ENCODE data around the gene IGIP. TPM values are rescaled to one million over a fixed set of nuclear protein-coding genes. Genes with fewer than 3 reads are reported as not detected.

IGIP gene
- total and polyA plus RNA-seq, 2 donors (not counting 3 experiments of a cell fraction or from before 2014, with no cell fraction given) = 0.86 to 3.3 TPM

GRCh38 chr5:140135127-140135526 lies 9.4 kb downstream of the IGIP start:
- Histone ChIP-seq H3K9ac (replicated peaks; ENCODE audit: extremely low read depth, insufficient read depth, low read length) (no peak overlapping the region), H3K79me2 (ENCODE audit: control insufficient read depth, insufficient read depth, low read length) (no peaks in the 10 kb centered on the region), H3K4me2 (ENCODE audit: insufficient read depth, low read length) (no peak overlapping the region), H3K4me3 (replicated peaks in 1 of 3; ENCODE audit: insufficient read depth in 1 of 3, low read depth in 1 of 3, low read length in 3 of 3) (no peak overlapping the region), H2AFZ (ENCODE audit: low read depth, low read length) (no peak overlapping the region), H3K9me1 (replicated peaks; ENCODE audit: control insufficient read depth, extremely low read depth, insufficient read depth, low read length) (no peaks in the 10 kb centered on the region), H3K27ac (ENCODE audit: insufficient read depth, low read depth, low read length) (no peak overlapping the region), H3K36me3 (ENCODE audit: control insufficient read depth in 2 of 2, extremely low read depth in 1 of 2, insufficient read depth in 2 of 2, low read length in 2 of 2) (no peaks in the 10 kb centered on the region), H3K27me3 (ENCODE audit: control insufficient read depth in 2 of 2, insufficient read depth in 2 of 2, low read length in 2 of 2) (no peaks in the 10 kb centered on the region), H3K9me3 (replicated peaks; ENCODE audit: control insufficient read depth, insufficient read depth, low read length) (no peaks in the 10 kb centered on the region), H4K20me1 (replicated peaks; ENCODE audit: control insufficient read depth, extremely low read depth, insufficient read depth, low read length) (no peaks in the 10 kb centered on the region), H3K4me1 (ENCODE audit: control insufficient read depth, extremely low read depth, insufficient read depth, low read length) (peaks cover 14% of the 10 kb centered on the region)
- ChIA-PET CTCF (interaction anchor here (0.9 to 4.3 kb wide), 3 partner anchors 9 to 59 kb away, joined by 3 to 22 read pairs (median 6); no protein-coding TSS in a partner anchor), POLR2A (no interaction called here)
- DNase-seq (ENCODE audit: low read depth, low spot score) (no peak), FAIRE-seq (no peak)
- intact Hi-C loops (cut with micrococcal nuclease) = no loop called here
- BruUV-seq (replicated peaks) = no TSS peak
- dilution Hi-C loops (cut with MboI; ENCODE audit: extremely low pct_ligation_motif_present, low sequenced_read_pairs) = no loop called here
- TF ChIP-seq EZH2 (IDR thresholded peaks at IDR 0.05; ENCODE audit: borderline replicate concordance, low read depth, low read length, severe bottlenecking) (no peak), GATA2 (IDR thresholded peaks at IDR 0.05; ENCODE audit: insufficient read depth, insufficient read length, low read depth, low read length) (no peak), FOS (IDR thresholded peaks at IDR 0.05; ENCODE audit: borderline replicate concordance, insufficient read depth, low read length) (no peak), POLR2AphosphoS5 (IDR thresholded peaks at IDR 0.05; ENCODE audit: insufficient read depth, low read depth, low read length) (no peak), CTCF (IDR thresholded peaks at IDR 0.05; ENCODE audit: extremely low read depth in 1 of 2, insufficient read depth in 1 of 2, low read depth in 1 of 2, low read length in 2 of 2) (no peak), MYC (IDR thresholded peaks at IDR 0.05; ENCODE audit: low read depth, low read length) (no peak), JUN (IDR thresholded peaks at IDR 0.05; ENCODE audit: borderline replicate concordance, insufficient read depth, insufficient read length, low read depth) (no peak), MAX (IDR thresholded peaks at IDR 0.05; ENCODE audit: insufficient read depth, insufficient read length) (no peak), POLR2A (IDR thresholded peaks at IDR 0.05; ENCODE audit: low read depth, low read length) (no peak)

Data from endothelial cell of umbilical vein (primary cell).